GM23338 (cell line): ENCODE data around the gene CRABP1. TPM values are rescaled to one million over a fixed set of nuclear protein-coding genes. Genes with fewer than 3 reads are reported as not detected.
A peak's percentile ranks its signal among the peaks of the same experiment; 100 is the strongest.

Experiments
- ATAC-seq: fragments of 200-7000 bp; cut with Tn5 transposase; 3 replicates; pipeline ENCODE4 v1.9.1; 2020
- DNase-seq: peaks from one replicate; pipeline ENCODE4 v3.0.0-alpha.2; 2015; ENCODE audit warnings: low spot score
- H2AFZ ChIP-seq: fragments of 200-600 bp; sonication (generic); 2 replicates; pipeline ENCODE4 v1.8.0; 2016; ENCODE audit warnings: antibody characterized with exemption, mild to moderate bottlenecking, moderate library complexity
- H3F3A ChIP-seq: fragments of 200-600 bp; sonication (generic); replicated peaks from 2 replicates; pipeline ENCODE4 v1.8.0; 2017; ENCODE audit warnings: antibody characterized with exemption, mixed run types, low read depth
- H3K27ac ChIP-seq: fragments of 200-600 bp; sonication (generic); 2 replicates; pipeline ENCODE4 v1.6.1; 2016; ENCODE audit warnings: low read depth
- H3K27me3 ChIP-seq: fragments of 200-600 bp; sonication (generic); 2 replicates; pipeline ENCODE4 v1.8.0; 2016; ENCODE audit warnings: mild to moderate bottlenecking, mixed run types, moderate library complexity; ENCODE audit not compliant: insufficient read depth
- H3K36me3 ChIP-seq: fragments of 200-600 bp; sonication (generic); 2 replicates; pipeline ENCODE4 v1.8.0; 2016; ENCODE audit warnings: mild to moderate bottlenecking; ENCODE audit not compliant: insufficient read depth
- H3K4me1 ChIP-seq: fragments of 200-600 bp; sonication (generic); 2 replicates; pipeline ENCODE4 v1.8.0; 2016; ENCODE audit warnings: mild to moderate bottlenecking, moderate library complexity; ENCODE audit not compliant: insufficient read depth
- H3K4me2 ChIP-seq: fragments of 200-600 bp; sonication (generic); 2 replicates; pipeline ENCODE4 v1.7.1; 2017; ENCODE audit warnings: mixed run types
- H3K4me3 ChIP-seq: fragments of 200-600 bp; sonication (generic); 2 replicates; pipeline ENCODE4 v1.6.1; 2016; ENCODE audit warnings: mixed run types
- H3K79me2 ChIP-seq: fragments of 200-600 bp; sonication (generic); replicated peaks from 2 replicates; pipeline ENCODE4 v1.8.0; 2017; ENCODE audit warnings: mild to moderate bottlenecking; ENCODE audit not compliant: insufficient read depth
- H3K9me2 ChIP-seq: fragments of 200-600 bp; sonication (generic); 2 replicates; pipeline ENCODE4 v1.8.0; 2017; ENCODE audit not compliant: insufficient read depth
- H4K20me1 ChIP-seq: fragments of 200-600 bp; sonication (generic); replicated peaks from 2 replicates; pipeline ENCODE4 v1.8.0; 2017; ENCODE audit warnings: mild to moderate bottlenecking; ENCODE audit not compliant: insufficient read depth
- H3K27ac Mint-ChIP-seq: 2 replicates; pipeline ENCODE4 v1.8.0; 2020; ENCODE audit warnings: inconsistent platforms, mild to moderate bottlenecking, moderate library complexity, mixed read lengths
- H3K27me3 Mint-ChIP-seq: 3 replicates; pipeline ENCODE4 v1.8.0; 2022; ENCODE audit warnings: low read depth, mild to moderate bottlenecking, moderate library complexity, mixed read lengths, inconsistent platforms; ENCODE audit not compliant: insufficient read depth, poor library complexity
- H3K36me3 Mint-ChIP-seq: 3 replicates; pipeline ENCODE4 v1.8.0; 2021; ENCODE audit warnings: low read depth, mild to moderate bottlenecking, inconsistent platforms, moderate library complexity, mixed read lengths
- H3K4me1 Mint-ChIP-seq: 3 replicates; pipeline ENCODE4 v1.8.0; 2020; ENCODE audit warnings: mild to moderate bottlenecking, inconsistent platforms, mixed read lengths
- H3K4me3 Mint-ChIP-seq: 3 replicates; pipeline ENCODE4 v1.8.0; 2021; ENCODE audit warnings: moderate library complexity, mild to moderate bottlenecking, inconsistent platforms, mixed read lengths
- H3K9me3 Mint-ChIP-seq: 3 replicates; pipeline ENCODE4 v1.8.0; 2020; ENCODE audit warnings: moderate library complexity, mild to moderate bottlenecking, inconsistent platforms, mixed read lengths
- CREB1 ChIP-seq: fragments of 250-450 bp; sonication (Bioruptor Pico); IDR thresholded peaks from 2 replicates; pipeline ENCODE4 v1.5.0; 2020; ENCODE audit warnings: low read depth, mild to moderate bottlenecking, moderate library complexity
- NANOG ChIP-seq: IDR thresholded peaks from 2 replicates; pipeline ENCODE4 v1.6.1; 2016; ENCODE audit warnings: antibody characterized with exemption, borderline replicate concordance
- STAT1 ChIP-seq: IDR thresholded peaks from one replicate; pipeline ENCODE4 v1.6.1; 2016; ENCODE audit warnings: antibody characterized with exemption; ENCODE audit not compliant: unreplicated experiment
- polyA plus RNA-seq: library from polyadenylated mRNA; unstranded; fragments of >200 nt; fragmentation: Nextera tagmentation; extraction: Ambion mirVana; gene quantifications from 2 replicates; pipeline ENCODE4 v1.2.1, GENCODE V29; 2016
- total RNA-seq: library from RNA; depleted of rRNA; stranded (reverse); fragments of >200 nt; shearing (Covaris generic); gene quantifications from 2 replicates; pipeline ENCODE4 v1.2.3, GENCODE V29; 2014
- TF ChIP-seq, protein P1 (sequence below): IDR thresholded peaks from 2 replicates; pipeline ENCODE4 v1.6.1; 2016; ENCODE audit warnings: antibody characterized with exemption
- TF ChIP-seq, protein P2 (sequence below): IDR thresholded peaks from one replicate; pipeline ENCODE4 v1.6.1; 2018; ENCODE audit warnings: antibody characterized with exemption; ENCODE audit not compliant: unreplicated experiment

CRABP1 gene
- total and polyA plus RNA-seq, 2 experiments from 2014 or later, result 156 to 522 TPM

DNA sequence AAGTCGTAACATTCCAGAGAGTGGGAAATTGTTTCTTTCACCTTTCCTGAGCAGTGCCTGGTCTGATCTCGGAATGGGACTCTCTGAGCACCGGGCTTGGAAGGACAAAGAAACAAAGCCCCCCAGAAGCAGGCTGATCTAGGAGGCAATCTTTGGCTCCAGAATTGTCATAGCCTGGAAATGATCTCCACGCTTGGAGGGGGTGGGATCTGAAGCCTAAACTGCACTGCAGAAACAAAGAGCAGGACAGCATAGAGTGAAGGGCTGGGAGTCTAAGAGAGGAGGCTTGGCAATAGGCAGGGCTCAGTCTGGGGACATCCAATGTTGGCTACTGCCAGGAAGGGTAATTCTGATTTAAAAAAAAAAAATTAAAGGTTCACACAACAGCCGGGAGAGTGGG lies 1.9 kb downstream of the CRABP1 start:
- TF ChIP-seq CREB1, result no peak
- TF ChIP-seq NANOG, result no peak
- no peak for TF ChIP-seq STAT1
- TF ChIP-seq, protein P1, sequence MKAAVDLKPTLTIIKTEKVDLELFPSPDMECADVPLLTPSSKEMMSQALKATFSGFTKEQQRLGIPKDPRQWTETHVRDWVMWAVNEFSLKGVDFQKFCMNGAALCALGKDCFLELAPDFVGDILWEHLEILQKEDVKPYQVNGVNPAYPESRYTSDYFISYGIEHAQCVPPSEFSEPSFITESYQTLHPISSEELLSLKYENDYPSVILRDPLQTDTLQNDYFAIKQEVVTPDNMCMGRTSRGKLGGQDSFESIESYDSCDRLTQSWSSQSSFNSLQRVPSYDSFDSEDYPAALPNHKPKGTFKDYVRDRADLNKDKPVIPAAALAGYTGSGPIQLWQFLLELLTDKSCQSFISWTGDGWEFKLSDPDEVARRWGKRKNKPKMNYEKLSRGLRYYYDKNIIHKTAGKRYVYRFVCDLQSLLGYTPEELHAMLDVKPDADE, result no peak
- Histone ChIP-seq H3K79me2 (no peaks in the 10 kb centered on the region; the same call in 1 of the 2 replicates), H3K4me1 (peaks cover 15% of the 10 kb centered on the region), H3K27ac (no peak overlapping the region), H3K4me3 (peak overlapping the region; percentile 82), H3F3A (0 out of 2 replicates have a peak, but pooled peaks cover 4% of the 10 kb centered on the region), H4K20me1 (no peaks in the 10 kb centered on the region; the same call in 1 of the 2 replicates), H3K27me3 (peaks cover 38% of the 10 kb centered on the region), H3K4me2 (peak overlapping the region; percentile 95), H3K36me3 (peaks cover 18% of the 10 kb centered on the region), H3K9me2 (no peaks in the 10 kb centered on the region), H2AFZ (no peak overlapping the region)
- Mint-ChIP-seq H3K9me3 (no peaks in the 10 kb centered on the region), H3K27me3 (peaks cover 28% of the 10 kb centered on the region), H3K4me3 (peak overlapping the region; percentile 83), H3K27ac (no peak overlapping the region), H3K36me3 (peaks cover 40% of the 10 kb centered on the region), H3K4me1 (peaks cover 28% of the 10 kb centered on the region)
- no peak for ATAC-seq
- DNase-seq, result no peak

DNA sequence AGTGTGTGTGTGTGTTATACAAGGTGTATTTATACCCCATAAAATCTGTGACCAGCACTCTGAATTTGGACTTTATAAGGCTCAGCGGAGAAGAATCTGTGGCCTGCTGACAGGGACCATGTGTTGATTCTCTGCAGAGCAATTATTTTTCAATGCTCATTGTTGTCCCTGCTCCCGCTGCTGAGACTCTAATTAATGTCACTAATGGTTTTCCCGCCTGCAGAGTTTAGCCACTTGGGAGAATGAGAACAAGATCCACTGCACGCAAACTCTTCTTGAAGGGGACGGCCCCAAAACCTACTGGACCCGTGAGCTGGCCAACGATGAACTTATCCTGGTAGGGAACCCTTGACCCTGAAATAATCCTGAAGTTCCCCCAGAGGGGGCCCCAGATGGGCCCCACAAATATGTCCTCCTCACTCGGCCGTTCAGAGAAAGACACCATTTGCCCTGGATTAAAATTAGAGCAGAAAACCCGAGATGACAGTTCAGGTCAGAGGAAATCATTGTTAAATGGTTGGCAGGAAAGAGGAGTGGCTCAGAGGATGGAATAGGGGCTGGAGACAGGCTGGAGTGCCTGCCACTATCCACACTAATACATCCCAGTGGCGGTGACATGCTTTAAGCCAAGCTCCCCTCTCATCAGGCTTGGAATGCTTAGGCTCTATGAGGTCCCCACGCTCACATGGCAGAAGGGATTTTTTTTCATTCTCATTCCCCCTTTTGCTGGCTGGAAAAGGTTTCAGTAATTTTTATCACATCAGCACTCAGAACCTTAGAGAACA lies 3.3 kb downstream of the CRABP1 start:
- peaks cover 24% of the 10 kb centered on the region for H3K36me3 ChIP-seq
- H3K9me2 ChIP-seq, result no peaks in the 10 kb centered on the region
- H4K20me1 ChIP-seq, result no peaks in the 10 kb centered on the region; the same call in 1 of the 2 replicates
- Mint-ChIP-seq H3K4me1 (peaks cover 34% of the 10 kb centered on the region), H3K36me3 (peaks cover 53% of the 10 kb centered on the region), H3K27ac (no peak overlapping the region), H3K4me3 (no peak overlapping the region), H3K27me3 (peaks cover 24% of the 10 kb centered on the region), H3K9me3 (no peaks in the 10 kb centered on the region)
- H3K4me3 ChIP-seq, result no peak overlapping the region
- no peak overlapping the region for H3K4me2 ChIP-seq
- peaks cover 15% of the 10 kb centered on the region for H3K4me1 ChIP-seq
- no peak for ATAC-seq
- no peaks in the 10 kb centered on the region; the same call in 1 of the 2 replicates for H3K79me2 ChIP-seq
- no peak for TF ChIP-seq CREB1
- TF ChIP-seq, protein P2, sequence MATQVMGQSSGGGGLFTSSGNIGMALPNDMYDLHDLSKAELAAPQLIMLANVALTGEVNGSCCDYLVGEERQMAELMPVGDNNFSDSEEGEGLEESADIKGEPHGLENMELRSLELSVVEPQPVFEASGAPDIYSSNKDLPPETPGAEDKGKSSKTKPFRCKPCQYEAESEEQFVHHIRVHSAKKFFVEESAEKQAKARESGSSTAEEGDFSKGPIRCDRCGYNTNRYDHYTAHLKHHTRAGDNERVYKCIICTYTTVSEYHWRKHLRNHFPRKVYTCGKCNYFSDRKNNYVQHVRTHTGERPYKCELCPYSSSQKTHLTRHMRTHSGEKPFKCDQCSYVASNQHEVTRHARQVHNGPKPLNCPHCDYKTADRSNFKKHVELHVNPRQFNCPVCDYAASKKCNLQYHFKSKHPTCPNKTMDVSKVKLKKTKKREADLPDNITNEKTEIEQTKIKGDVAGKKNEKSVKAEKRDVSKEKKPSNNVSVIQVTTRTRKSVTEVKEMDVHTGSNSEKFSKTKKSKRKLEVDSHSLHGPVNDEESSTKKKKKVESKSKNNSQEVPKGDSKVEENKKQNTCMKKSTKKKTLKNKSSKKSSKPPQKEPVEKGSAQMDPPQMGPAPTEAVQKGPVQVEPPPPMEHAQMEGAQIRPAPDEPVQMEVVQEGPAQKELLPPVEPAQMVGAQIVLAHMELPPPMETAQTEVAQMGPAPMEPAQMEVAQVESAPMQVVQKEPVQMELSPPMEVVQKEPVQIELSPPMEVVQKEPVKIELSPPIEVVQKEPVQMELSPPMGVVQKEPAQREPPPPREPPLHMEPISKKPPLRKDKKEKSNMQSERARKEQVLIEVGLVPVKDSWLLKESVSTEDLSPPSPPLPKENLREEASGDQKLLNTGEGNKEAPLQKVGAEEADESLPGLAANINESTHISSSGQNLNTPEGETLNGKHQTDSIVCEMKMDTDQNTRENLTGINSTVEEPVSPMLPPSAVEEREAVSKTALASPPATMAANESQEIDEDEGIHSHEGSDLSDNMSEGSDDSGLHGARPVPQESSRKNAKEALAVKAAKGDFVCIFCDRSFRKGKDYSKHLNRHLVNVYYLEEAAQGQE, result no peak
- H3K27ac ChIP-seq, result no peak overlapping the region
- no peak overlapping the region for H2AFZ ChIP-seq
- H3K27me3 ChIP-seq, result peaks cover 38% of the 10 kb centered on the region
- 0 out of 2 replicates have a peak, but pooled peaks cover 4% of the 10 kb centered on the region for H3F3A ChIP-seq
- no peak for DNase-seq
